C4-2B (cell line): ENCODE data around the gene UVSSA.

Experiments used
- H3K27ac ChIP-seq: fragments of 450-650 bp; 2 replicates; pipeline ENCODE4 v1.5.1; 2017
- ZFX ChIP-seq: fragments of 450-650 bp; IDR thresholded peaks from 2 replicates; pipeline ENCODE4 v1.6.1; 2017
- TF ChIP-seq, protein P1 (sequence below): fragments of 450-650 bp; conservative IDR thresholded peaks from 2 replicates; pipeline ENCODE4 v1.5.1; 2017; ENCODE audit warnings: mild to moderate bottlenecking

UVSSA gene

DNA sequence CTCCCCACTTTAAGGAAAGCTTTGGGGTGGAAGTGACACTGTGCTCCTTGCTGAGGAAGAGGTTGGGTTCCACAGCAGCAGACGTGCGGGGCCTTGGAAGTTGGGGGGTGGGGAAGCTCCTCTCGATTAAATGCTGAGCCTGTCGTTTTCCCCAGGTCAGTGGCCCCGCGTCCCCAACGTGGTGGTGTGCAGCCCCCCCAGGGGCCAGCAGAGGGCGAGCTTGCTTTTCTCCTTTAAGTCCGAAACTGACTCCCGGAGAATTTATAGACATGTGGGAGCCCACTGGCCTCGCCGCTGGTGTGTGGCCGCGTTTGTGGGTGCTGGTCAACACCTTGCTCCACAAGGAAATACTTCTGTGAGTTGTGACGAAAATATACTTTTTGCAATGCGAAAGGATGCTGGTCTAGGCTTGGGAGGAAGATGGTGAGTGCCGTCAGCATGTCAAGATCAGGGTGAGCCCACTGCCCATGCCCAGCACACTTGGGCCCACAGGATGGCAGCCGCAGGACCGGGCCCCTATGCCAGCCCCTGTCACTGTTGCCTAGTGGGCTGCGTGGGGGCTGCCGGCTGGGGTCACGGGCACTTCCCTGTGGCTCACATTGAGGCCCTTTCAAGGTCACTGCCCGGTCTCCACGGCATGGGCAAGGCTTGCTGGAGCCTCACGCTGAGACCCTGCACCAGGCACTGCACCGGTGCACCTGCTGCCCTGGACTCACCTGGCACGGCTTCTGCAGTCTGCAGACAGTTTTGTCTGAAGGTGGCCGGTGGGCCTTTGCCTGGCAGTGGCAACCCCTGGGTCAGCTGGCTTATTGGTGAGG is 9.4 kb downstream of the UVSSA start:
- H3K27ac ChIP-seq = no peak overlapping the region
- no peak for TF ChIP-seq ZFX
- TF ChIP-seq, protein P1, sequence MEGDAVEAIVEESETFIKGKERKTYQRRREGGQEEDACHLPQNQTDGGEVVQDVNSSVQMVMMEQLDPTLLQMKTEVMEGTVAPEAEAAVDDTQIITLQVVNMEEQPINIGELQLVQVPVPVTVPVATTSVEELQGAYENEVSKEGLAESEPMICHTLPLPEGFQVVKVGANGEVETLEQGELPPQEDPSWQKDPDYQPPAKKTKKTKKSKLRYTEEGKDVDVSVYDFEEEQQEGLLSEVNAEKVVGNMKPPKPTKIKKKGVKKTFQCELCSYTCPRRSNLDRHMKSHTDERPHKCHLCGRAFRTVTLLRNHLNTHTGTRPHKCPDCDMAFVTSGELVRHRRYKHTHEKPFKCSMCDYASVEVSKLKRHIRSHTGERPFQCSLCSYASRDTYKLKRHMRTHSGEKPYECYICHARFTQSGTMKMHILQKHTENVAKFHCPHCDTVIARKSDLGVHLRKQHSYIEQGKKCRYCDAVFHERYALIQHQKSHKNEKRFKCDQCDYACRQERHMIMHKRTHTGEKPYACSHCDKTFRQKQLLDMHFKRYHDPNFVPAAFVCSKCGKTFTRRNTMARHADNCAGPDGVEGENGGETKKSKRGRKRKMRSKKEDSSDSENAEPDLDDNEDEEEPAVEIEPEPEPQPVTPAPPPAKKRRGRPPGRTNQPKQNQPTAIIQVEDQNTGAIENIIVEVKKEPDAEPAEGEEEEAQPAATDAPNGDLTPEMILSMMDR = peak; percentile 84

DNA sequence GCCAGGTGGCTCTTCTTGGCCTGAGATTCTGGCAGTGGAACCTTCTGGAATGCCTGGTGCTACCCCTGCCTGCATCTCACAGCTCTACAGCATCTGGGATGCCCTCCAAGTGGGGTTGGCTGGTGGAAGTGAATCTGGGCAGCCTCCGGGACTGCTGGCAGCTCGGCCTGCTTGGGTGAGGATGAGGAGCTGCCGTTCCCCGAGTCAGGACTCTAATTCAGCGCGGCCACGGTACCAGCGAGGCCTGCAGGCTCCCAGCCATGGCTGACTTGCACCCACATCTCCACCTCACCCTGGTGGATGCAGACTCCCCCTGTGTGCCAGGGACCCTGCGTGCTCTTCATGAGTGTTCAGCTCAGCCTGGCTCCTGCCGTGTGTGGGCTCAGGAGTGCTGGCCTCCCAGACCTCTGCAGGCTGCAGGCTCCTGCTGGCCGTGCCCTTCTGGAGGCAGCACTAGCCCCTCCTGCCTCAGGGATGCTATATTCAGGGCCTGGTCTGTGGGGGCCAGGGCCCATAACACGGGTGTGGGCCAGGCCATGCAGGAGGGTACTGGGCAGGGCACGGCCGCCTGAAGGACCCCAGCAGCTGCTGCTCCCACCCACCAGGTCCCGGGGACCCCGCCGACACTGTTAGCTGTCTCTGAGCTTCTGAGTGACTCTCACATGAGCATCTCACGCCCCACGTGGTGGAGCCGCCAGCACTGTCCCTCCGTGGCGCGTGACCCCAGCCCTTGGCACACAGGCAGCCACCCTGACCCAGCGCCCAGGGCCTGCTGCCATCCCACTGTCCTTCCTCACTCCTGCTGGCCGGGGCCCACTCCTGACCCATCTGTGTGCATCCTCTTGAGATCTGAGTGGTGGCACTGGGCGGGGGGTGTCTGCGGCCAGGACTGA is 10.6 kb downstream of the UVSSA start:
- H3K27ac ChIP-seq = no peak overlapping the region
- TF ChIP-seq ZFX = no peak
- TF ChIP-seq, protein P1 = no peak

DNA sequence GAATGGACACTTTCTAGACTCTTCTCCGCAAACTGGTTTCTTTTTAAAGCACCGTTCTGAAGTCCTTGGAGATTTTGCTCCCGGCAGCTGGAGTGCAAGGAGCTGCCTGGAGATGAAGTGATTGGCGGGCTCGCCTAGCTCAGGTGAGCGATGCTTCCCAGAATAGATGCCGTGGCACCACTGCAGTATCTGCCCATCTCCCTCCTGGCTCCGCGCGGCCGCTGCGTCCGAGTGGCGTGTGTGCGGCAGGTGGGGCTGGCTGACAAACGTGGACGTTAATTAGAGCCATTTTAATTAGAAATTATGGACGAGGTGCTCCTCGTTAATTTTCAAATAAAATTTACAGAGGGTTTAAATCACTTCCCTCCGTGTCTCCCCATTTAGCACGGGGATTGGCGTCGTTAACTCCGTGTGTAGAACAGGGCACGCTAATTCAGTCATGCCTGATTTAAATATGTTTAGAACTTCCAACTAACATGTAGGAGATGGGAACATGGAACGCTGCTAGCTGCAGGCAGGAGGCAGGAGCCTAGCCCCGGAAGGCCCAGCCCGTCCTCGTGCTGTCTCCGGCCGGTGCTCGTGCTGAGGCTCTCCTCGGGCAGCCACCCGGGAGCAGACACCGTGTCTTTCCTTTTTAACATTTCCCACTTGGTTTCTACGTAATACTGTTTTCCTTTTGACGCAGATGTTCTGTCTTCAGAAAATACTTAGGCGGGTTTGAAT is 11.6 kb downstream of the UVSSA start:
- TF ChIP-seq ZFX = no peak
- no peak overlapping the region for H3K27ac ChIP-seq

DNA sequence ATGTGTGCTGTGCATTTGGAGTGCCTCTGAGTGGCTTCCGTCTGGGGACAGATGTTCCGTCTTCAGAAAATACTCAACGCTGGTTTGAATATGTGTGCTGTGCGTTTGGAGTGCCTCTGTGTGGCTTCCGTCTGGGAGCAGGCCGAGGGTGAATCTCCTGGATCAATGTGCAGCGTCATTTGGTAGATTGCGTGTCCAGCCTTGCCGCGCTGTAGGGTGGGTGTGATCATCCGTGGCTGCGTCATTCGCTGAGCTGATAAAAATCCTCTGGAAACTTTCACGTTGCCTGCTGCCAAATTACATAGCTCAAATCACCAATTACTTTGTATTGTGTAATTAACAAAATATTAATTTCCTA is 12.1 kb downstream of the UVSSA start:
- no peak overlapping the region for H3K27ac ChIP-seq
- no peak for TF ChIP-seq ZFX
- TF ChIP-seq, protein P1 = no peak

DNA sequence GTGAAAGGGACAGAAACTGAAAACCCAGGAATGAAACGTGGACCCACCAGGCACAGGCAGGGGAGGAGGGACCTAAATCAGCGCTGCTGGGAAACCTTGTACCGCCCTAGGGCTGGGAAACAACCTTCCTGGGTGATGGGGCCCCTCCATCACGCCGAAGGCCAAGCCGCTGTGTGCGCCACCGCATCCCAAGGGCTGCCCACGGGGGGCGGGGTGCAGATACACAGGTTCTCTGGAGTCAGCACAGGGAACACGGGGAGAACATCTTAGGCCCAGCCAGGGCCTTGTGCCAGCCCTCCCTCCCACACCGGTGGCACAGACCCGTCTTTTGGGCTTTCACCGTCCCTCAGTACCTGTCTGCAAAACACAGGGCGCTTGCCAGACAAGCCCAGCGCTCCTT is 13.0 kb downstream of the UVSSA start:
- TF ChIP-seq ZFX = no peak
- TF ChIP-seq, protein P1 = no peak
- H3K27ac ChIP-seq = no peak overlapping the region

DNA sequence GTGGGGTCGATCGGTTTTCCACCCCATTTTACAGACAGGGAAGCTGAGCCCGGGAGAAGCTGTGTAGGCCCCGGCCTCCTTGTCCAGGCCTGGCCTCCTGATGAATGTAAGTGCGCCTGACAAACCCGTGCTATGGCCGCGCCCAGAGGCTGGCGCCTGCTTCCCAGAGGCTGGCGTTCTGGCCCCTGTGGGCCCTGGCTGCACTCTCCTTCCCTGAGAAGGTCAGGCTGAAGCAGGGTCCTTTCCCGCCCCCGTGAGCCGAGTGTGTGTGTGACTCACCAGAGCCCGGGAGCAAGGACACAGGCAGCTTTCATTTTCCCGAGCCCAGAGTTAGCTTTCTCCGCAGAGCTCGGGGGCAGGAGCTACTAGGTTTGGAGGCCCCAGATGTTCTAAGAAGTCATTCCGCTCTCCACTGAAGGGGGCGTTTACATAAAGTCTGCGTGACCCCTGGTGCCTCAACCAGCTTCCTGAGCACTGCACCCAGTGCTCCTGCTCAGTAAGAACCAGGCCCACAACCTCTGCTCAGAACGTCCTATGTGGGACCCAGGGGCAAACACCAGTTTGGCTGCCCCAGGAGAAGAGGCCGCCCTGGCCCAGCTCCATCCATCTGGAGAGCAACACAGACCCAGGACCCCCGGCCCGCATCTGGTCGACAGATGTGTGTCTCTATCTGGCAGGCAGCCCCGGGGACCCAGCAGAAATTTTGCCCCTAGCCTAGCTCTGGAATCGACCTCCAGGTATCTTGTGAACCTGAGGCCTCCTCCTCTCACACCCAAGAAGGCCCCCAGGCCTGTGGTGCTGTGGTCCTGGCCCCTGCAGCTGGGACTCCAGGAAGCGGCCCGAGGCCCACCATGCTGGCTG is 13.6 kb downstream of the UVSSA start:
- no peak overlapping the region for H3K27ac ChIP-seq
- TF ChIP-seq, protein P1 = no peak

DNA sequence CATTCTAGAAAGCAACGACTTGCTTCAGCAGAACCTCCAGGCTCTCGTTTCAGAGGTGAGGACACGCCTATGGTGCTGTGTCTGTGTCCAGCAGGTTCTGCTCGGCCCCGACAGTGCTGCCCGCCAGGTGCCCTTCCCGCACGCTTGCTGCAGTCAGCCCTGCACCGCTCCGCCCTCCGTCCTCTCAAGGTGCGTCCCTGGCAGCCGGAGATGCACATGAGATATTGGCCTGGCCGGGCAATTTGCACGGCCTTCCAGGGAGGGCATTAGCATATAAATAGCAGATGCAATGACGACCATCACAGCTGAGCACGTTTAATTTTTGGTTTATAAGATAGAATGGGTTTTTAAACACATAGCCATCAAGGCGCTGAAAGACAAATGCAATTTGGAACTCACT is 14.4 kb downstream of the UVSSA start:
- H3K27ac ChIP-seq = no peak overlapping the region
- TF ChIP-seq, protein P1 = no peak
- no peak for TF ChIP-seq ZFX
